Transverse colon (tissue), 3 donors: ENCODE data around the gene PDLIM3.

Experiments
- POLR2A ChIP-seq: fragments of 450-650 bp; IDR thresholded peaks from one replicate; pipeline ENCODE4 v1.6.1; 2016; ENCODE audit warnings: antibody characterized with exemption, mild to moderate bottlenecking, moderate library complexity
- POLR2AphosphoS5 ChIP-seq, 3 donors: sonication (generic); formaldehyde crosslinking; IDR thresholded peaks; one replicate each; pipeline ENCODE4 v1.6.1; 2016; ENCODE audit warnings: antibody characterized with exemption in 3 of 3

DNA sequence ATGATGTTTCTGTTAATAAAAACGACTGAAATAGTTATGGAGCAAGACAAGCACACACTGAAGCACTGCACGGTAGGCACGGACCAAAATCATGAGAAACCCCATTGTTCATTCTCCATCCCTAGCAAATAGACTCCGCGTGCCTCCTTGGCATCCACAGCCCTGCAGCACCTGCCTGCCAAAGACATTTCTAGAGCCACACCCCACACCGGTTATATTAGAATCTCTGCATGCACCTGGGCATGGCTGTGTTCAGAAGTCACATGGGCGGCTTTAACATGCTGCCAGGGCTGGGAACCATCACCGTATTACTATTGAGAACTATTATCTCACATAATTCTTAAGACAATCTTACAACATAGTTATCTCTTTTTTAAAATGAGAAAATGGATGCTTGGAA, 5.9 kb downstream of the PDLIM3 start:
- no peak for TF ChIP-seq POLR2A
- no peak for TF ChIP-seq POLR2AphosphoS5 (IDR thresholded peaks at IDR 0.05)
